ENCODE data around the gene ARAP2.

ARAP2 gene

DNA sequence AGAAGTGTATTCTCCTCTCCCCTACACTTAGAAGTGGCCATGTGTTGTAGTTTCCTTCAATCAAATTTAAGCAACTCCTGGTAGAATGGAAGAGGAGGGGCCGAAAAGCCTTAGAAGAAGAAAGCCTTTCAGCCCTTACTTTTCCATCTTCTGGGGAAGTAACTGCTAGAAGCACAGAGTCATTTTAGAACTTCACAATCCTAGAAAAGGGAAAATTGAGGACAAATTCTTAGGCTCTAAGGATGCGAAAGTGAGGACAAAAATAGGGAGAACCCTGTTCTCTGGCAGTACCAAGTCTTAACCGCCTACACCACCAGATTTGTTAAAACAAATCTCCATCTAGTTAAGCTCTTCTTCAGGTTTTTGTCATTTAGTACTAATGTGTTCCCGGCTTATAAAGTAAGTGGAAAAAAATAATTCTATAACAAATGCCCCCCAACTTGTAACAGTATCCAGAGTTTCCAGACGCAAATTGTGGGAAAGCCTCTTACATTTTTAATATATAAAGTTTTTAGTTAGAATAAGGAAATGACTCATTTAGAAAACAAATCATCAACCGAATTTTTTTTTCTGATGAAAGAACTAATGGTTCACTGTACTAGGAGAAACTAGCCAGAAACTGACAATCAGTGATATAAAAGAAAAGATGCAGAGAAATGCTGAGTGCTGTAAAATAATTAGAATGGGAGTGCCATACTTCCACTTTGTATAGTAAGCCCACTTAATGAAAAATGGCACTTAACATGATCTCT, 76.0 kb downstream of the ARAP2 start:
- no peaks in the 10 kb centered on the region for H4K20me1 ChIP-seq (ENCODE audit: low read depth, low read length)
- H3K79me2 ChIP-seq (ENCODE audit: insufficient read depth, low read length): no peaks in the 10 kb centered on the region
- H2AFZ ChIP-seq (ENCODE audit: low read depth, low read length, severe bottlenecking): no peak overlapping the region
- H3F3A ChIP-seq (ENCODE audit: insufficient read depth): no peaks in the 10 kb centered on the region
- H3K9me2 ChIP-seq (replicated peaks; ENCODE audit: insufficient read depth, low read length): no peaks in the 10 kb centered on the region
- TF ChIP-seq CTCF (IDR thresholded peaks at IDR 0.05; ENCODE audit: insufficient read depth, low read length, poor library complexity, severe bottlenecking): no peak
- no peak for TF ChIP-seq EZH2phosphoT487 (conservative IDR thresholded peaks at IDR 0.05; ENCODE audit: low read length)
- H3K9me3 ChIP-seq (ENCODE audit: insufficient read depth, low read length): no peaks in the 10 kb centered on the region
- H3K4me2 ChIP-seq (ENCODE audit: low read depth, low read length, poor library complexity, severe bottlenecking): no peak overlapping the region
- no peaks in the 10 kb centered on the region for H3K36me3 ChIP-seq (ENCODE audit: low read length)
- H3K4me3 ChIP-seq (ENCODE audit: insufficient read depth, low read length, poor library complexity, severe bottlenecking): no peak overlapping the region
- H3K9ac ChIP-seq (ENCODE audit: low read length): no peak overlapping the region
- no peaks in the 10 kb centered on the region for H3K27me3 ChIP-seq (ENCODE audit: low read length)
- no peak overlapping the region for H3K27ac ChIP-seq (ENCODE audit: low read depth, low read length)

GRCh38 chr4:36165631-36166005, 78.7 kb downstream of the ARAP2 start:
- no peaks in the 10 kb centered on the region for H4K20me1 ChIP-seq (ENCODE audit: low read depth, low read length)
- no peaks in the 10 kb centered on the region for H3F3A ChIP-seq (ENCODE audit: insufficient read depth)
- no peak overlapping the region for H3K27ac ChIP-seq (ENCODE audit: low read depth, low read length)
- H3K9ac ChIP-seq (ENCODE audit: low read length): no peak overlapping the region
- no peaks in the 10 kb centered on the region for H3K9me3 ChIP-seq (ENCODE audit: insufficient read depth, low read length)
- H3K4me2 ChIP-seq (ENCODE audit: low read depth, low read length, poor library complexity, severe bottlenecking): no peak overlapping the region
- no peaks in the 10 kb centered on the region for H3K79me2 ChIP-seq (ENCODE audit: insufficient read depth, low read length)
- H3K36me3 ChIP-seq (ENCODE audit: low read length): no peaks in the 10 kb centered on the region
- no peak overlapping the region for H3K4me3 ChIP-seq (ENCODE audit: insufficient read depth, low read length, poor library complexity, severe bottlenecking)
- H2AFZ ChIP-seq (ENCODE audit: low read depth, low read length, severe bottlenecking): no peak overlapping the region
- H3K9me2 ChIP-seq (replicated peaks; ENCODE audit: insufficient read depth, low read length): no peaks in the 10 kb centered on the region
- TF ChIP-seq EZH2phosphoT487 (conservative IDR thresholded peaks at IDR 0.05; ENCODE audit: low read length) (no peak), CTCF (IDR thresholded peaks at IDR 0.05; ENCODE audit: insufficient read depth, low read length, poor library complexity, severe bottlenecking) (no peak)
- no peaks in the 10 kb centered on the region for H3K27me3 ChIP-seq (ENCODE audit: low read length)

DNA sequence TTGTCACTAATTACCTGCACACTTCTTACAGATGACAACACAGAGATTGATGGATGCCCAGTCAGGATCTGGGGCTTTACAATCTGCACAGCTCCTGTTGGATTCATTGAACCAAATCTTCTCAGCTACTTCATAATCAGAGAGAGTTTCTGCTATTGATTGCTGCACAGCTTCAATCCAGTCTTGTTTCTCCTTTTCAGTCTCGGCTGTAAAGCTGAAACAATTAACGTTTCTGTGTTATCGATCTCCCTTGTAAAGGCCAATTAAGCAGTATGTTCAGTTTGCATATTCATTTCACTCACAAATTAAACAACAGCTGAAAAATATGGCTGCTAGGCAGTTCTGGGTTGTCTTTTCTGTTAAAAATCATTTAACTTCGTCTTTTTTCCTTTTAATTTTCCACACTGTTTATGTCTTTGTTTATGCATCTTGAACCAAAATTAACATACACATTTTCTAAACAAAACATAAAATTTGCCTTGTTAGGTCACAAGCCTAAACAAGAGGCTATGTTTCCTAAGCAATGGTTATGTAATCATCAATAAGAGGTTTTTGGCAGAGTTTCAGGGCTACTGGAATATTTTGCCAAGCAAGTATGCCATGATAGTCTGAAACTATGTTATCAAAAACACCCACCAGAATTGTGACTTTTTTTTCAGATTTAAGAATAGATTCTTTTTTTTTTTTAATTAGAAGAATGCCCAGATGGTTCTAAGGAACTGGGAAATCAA, 79.2 kb downstream of the ARAP2 start:
- H3K9ac ChIP-seq (ENCODE audit: low read length): no peak overlapping the region
- H3K79me2 ChIP-seq (ENCODE audit: insufficient read depth, low read length): no peaks in the 10 kb centered on the region
- H3K4me3 ChIP-seq (ENCODE audit: insufficient read depth, low read length, poor library complexity, severe bottlenecking): no peak overlapping the region
- H3K9me2 ChIP-seq (replicated peaks; ENCODE audit: insufficient read depth, low read length): no peaks in the 10 kb centered on the region
- H3K9me3 ChIP-seq (ENCODE audit: insufficient read depth, low read length): no peaks in the 10 kb centered on the region
- H3K4me2 ChIP-seq (ENCODE audit: low read depth, low read length, poor library complexity, severe bottlenecking): no peak overlapping the region
- no peak overlapping the region for H3K27ac ChIP-seq (ENCODE audit: low read depth, low read length)
- no peaks in the 10 kb centered on the region for H4K20me1 ChIP-seq (ENCODE audit: low read depth, low read length)
- no peaks in the 10 kb centered on the region for H3F3A ChIP-seq (ENCODE audit: insufficient read depth)
- no peak overlapping the region for H2AFZ ChIP-seq (ENCODE audit: low read depth, low read length, severe bottlenecking)
- TF ChIP-seq EZH2phosphoT487 (conservative IDR thresholded peaks at IDR 0.05; ENCODE audit: low read length) (no peak), CTCF (IDR thresholded peaks at IDR 0.05; ENCODE audit: insufficient read depth, low read length, poor library complexity, severe bottlenecking) (no peak)
- no peaks in the 10 kb centered on the region for H3K36me3 ChIP-seq (ENCODE audit: low read length)
- no peaks in the 10 kb centered on the region for H3K27me3 ChIP-seq (ENCODE audit: low read length)

Measured in SU-DHL-6 (cell line).